ENCODE data around the gene CBLB.

DNA sequence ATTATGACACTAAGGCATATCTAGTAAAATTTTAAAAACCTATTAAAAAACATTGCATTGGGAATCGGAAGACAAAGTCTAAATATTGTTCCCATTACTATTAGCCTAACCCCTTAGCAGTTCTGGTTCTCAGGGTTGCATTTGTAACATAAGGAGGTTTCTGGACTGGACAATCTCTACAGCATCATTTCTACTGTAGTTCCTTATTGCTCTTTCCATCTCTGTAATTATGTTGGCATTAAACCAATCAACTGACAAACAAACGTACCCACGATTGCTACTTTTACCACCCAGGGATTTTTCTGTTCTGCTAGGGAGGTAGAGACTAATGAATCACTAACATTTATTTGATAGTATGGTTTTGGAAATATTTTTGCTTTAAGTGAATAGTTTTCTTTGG lies 190.8 kb downstream of the CBLB start:
- no peak for TF ChIP-seq POLR2A (IDR thresholded peaks at IDR 0.05)
- TF ChIP-seq, protein P1, sequence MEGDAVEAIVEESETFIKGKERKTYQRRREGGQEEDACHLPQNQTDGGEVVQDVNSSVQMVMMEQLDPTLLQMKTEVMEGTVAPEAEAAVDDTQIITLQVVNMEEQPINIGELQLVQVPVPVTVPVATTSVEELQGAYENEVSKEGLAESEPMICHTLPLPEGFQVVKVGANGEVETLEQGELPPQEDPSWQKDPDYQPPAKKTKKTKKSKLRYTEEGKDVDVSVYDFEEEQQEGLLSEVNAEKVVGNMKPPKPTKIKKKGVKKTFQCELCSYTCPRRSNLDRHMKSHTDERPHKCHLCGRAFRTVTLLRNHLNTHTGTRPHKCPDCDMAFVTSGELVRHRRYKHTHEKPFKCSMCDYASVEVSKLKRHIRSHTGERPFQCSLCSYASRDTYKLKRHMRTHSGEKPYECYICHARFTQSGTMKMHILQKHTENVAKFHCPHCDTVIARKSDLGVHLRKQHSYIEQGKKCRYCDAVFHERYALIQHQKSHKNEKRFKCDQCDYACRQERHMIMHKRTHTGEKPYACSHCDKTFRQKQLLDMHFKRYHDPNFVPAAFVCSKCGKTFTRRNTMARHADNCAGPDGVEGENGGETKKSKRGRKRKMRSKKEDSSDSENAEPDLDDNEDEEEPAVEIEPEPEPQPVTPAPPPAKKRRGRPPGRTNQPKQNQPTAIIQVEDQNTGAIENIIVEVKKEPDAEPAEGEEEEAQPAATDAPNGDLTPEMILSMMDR (IDR thresholded peaks at IDR 0.05 in 4 of 5, conservative IDR thresholded peaks at IDR 0.05 in 1 of 5): no peak

All from gastrocnemius medialis (tissue), 4 donors.